ENCODE results near the gene IL25. TPM values are rescaled to one million over a fixed set of nuclear protein-coding genes. Genes with fewer than 3 reads are reported as not detected.

The IL25 gene
- polyA plus RNA-seq, 1 experiment: not detected

- ChIA-PET CTCF (interaction anchor here (0.6 to 11.5 kb wide), 9 partner anchors 20 to 233 kb away, joined by 3 to 132 read pairs (median 4); partner anchors contain the start of genes CMTM5 and SLC22A17), POLR2A (interaction anchor here (0.6 kb wide), 1 partner anchor 97 kb away, joined by 3 read pairs; no protein-coding TSS in a partner anchor)
- Histone ChIP-seq H3K27me3 (ENCODE audit: control insufficient read depth, insufficient read depth, low read length) (no peaks in the 10 kb centered on the region), H3K36me3 (ENCODE audit: control insufficient read depth, insufficient read depth, low read length) (peaks cover 9% of the 10 kb centered on the region), H3K4me3 (ENCODE audit: low read depth, low read length) (no peak overlapping the region)
- TF ChIP-seq, protein P1, sequence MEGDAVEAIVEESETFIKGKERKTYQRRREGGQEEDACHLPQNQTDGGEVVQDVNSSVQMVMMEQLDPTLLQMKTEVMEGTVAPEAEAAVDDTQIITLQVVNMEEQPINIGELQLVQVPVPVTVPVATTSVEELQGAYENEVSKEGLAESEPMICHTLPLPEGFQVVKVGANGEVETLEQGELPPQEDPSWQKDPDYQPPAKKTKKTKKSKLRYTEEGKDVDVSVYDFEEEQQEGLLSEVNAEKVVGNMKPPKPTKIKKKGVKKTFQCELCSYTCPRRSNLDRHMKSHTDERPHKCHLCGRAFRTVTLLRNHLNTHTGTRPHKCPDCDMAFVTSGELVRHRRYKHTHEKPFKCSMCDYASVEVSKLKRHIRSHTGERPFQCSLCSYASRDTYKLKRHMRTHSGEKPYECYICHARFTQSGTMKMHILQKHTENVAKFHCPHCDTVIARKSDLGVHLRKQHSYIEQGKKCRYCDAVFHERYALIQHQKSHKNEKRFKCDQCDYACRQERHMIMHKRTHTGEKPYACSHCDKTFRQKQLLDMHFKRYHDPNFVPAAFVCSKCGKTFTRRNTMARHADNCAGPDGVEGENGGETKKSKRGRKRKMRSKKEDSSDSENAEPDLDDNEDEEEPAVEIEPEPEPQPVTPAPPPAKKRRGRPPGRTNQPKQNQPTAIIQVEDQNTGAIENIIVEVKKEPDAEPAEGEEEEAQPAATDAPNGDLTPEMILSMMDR (IDR thresholded peaks at IDR 0.05; ENCODE audit: insufficient read depth, low read depth, low read length): no peak
- DNase-seq (ENCODE audit: low read depth): no peak
These were observed 45.9 kb upstream of the IL25 start for GRCh38 chr14:23326491-23327332.

DNA sequence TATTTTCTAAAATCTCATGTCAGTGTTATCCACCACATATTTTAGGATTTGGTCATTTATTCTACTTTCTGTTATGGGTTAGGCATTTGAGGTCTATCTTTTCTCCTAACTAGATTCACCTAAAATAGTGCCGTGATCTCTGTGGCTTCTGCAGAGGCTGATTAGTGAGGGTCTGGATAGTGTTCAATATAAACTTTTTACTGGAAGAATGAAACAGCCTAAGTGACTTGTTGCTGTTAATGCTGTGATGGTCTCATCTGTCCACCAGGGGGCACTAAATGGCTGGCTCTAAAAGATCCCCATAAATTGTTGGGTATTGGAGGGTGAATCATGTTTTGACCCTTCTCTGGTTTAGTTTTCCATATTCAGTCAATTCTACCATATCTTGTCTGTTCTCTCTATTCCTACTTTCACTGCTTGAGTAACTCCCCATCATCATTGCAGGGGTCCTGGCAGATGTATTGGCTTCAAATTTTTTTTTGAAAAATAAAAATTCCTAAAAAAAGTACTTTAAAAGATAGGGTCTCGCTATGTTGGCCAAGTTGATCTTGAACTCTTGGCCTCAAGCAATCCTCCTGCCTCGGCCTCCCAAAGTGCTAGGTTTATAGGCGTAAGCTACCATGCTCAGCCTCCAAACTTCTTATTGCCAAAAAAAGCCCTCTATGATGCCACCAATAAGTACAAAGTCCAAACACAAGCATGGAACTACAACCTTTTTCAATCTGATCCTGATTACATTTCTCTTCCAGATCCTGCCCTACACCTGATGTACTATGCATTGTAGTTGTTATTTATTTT, 44.5 kb upstream of the IL25 start:
- ChIA-PET POLR2A (no interaction called here), CTCF (interaction anchor here (1.4 to 11.5 kb wide), 5 partner anchors 26 to 231 kb away, joined by 3 to 132 read pairs (median 7); partner anchors contain the start of gene CMTM5)

GRCh38 chr14:23335623-23336022, 37.0 kb upstream of the IL25 start:
- H3K36me3 ChIP-seq (ENCODE audit: control insufficient read depth, insufficient read depth, low read length): no peaks in the 10 kb centered on the region
- TF ChIP-seq, protein P1 (IDR thresholded peaks at IDR 0.05; ENCODE audit: insufficient read depth, low read depth, low read length): no peak
- DNase-seq (ENCODE audit: low read depth): no peak
- ChIA-PET POLR2A (no interaction called here), CTCF (interaction anchor here (1.7 to 11.5 kb wide), 2 partner anchors 10 to 44 kb away, joined by 4 to 132 read pairs; partner anchors contain the start of gene CMTM5)
- H3K4me3 ChIP-seq (ENCODE audit: low read depth, low read length): no peak overlapping the region
- H3K27me3 ChIP-seq (ENCODE audit: control insufficient read depth, insufficient read depth, low read length): no peaks in the 10 kb centered on the region

More for the DNA sequence above, 44.5 kb upstream of the IL25 start:
- Histone ChIP-seq H3K27me3 (ENCODE audit: control insufficient read depth, insufficient read depth, low read length) (no peaks in the 10 kb centered on the region), H3K36me3 (ENCODE audit: control insufficient read depth, insufficient read depth, low read length) (peaks cover 9% of the 10 kb centered on the region), H3K4me3 (ENCODE audit: low read depth, low read length) (no peak overlapping the region)
- TF ChIP-seq, protein P1 (IDR thresholded peaks at IDR 0.05; ENCODE audit: insufficient read depth, low read depth, low read length): peak; percentile 79
- no peak for DNase-seq (ENCODE audit: low read depth)

DNA sequence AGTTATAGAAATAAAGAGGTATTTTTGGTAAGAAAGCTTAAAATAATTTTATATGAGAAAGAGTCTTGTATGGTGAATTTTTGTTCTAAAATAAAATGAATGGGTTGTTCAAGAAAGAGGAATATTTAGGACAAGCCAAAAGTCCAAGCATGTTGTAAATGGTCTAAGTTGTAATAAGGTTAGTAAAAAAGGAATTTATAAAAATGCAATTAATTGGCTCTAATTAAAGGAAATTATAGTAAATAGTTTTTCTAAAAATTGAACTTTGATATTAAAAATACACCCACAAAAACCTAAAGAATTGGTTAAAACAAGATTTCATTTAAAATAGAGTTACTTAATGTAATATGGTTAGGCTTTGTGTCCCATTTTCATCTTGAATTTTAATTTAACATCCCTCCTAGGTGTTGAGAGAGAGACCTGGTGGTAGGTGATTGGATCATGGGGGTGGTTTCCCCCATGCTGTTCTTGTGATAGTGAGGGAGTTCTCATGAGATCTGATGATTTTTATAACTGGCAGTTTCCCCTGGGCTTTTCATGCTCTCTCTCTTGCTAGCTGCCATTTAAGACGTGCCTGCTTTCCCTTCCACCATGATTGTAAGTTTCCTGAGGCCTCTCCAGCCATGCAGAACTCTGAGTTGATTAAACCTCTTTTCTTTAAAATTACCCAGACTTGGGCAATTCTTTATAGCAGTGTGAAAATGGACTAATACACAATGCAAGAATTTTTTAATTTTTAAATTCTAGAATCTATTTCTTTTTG, 32.9 kb upstream of the IL25 start:
- H3K36me3 ChIP-seq (ENCODE audit: control insufficient read depth, insufficient read depth, low read length): no peaks in the 10 kb centered on the region
- TF ChIP-seq, protein P1 (IDR thresholded peaks at IDR 0.05; ENCODE audit: insufficient read depth, low read depth, low read length): no peak
- no peak overlapping the region for H3K4me3 ChIP-seq (ENCODE audit: low read depth, low read length)
- POLR2A ChIA-PET: no interaction called here
- CTCF ChIA-PET: interaction anchor here (2.9 kb wide), 1 partner anchor 40 kb away, joined by 11 read pairs; no protein-coding TSS in a partner anchor
- no peaks in the 10 kb centered on the region for H3K27me3 ChIP-seq (ENCODE audit: control insufficient read depth, insufficient read depth, low read length)
- no peak for DNase-seq (ENCODE audit: low read depth)

Measured in BJ (cell line).